ENCODE results near the gene APLP2.
A peak's percentile ranks its signal among the peaks of the same experiment; 100 is the strongest.
"Not testable (repeated sequence)": the region's sequence is repeated elsewhere in the genome, so short reads cannot be mapped to it uniquely, and the experiment has no call there.

The APLP2 gene

GRCh38 chr11:130069659-130070108, at the start of gene APLP2:
TSS of gene APLP2 (plus strand) at chr11:130069894. CDS start at chr11:130069978, 84 bp downstream.
- peak; percentile 95 to 97 for DNase-seq

- DNase-seq: no peak
Measured at GRCh38 chr11:130020323-130020722, 49.4 kb upstream of the APLP2 start.

- not testable (repeated sequence) for DNase-seq
Measured at GRCh38 chr11:130021606-130022005, 48.1 kb upstream of the APLP2 start.

- no peak for DNase-seq
Measured at GRCh38 chr11:130022799-130023198, 46.9 kb upstream of the APLP2 start.

- no peak for DNase-seq
Measured at GRCh38 chr11:130023204-130023603, 46.5 kb upstream of the APLP2 start.

- no peak for DNase-seq
Measured at GRCh38 chr11:130024361-130024760, 45.3 kb upstream of the APLP2 start.

GRCh38 chr11:130025371-130025770, 44.3 kb upstream of the APLP2 start:
- no peak for DNase-seq

- DNase-seq: no peak
Measured at GRCh38 chr11:130029137-130029536, 40.6 kb upstream of the APLP2 start.

- no peak for DNase-seq
Measured at GRCh38 chr11:130031056-130031455, 38.6 kb upstream of the APLP2 start.

- DNase-seq: no peak
Measured at GRCh38 chr11:130031945-130032344, 37.7 kb upstream of the APLP2 start.

- DNase-seq: no peak
Measured at GRCh38 chr11:130032931-130033330, 36.8 kb upstream of the APLP2 start.

GRCh38 chr11:130034236-130034635, 35.5 kb upstream of the APLP2 start:
- DNase-seq: no peak

GRCh38 chr11:130037058-130037457, 32.6 kb upstream of the APLP2 start:
- no peak for DNase-seq

- no peak for DNase-seq
Measured at GRCh38 chr11:130037881-130038585, 31.7 kb upstream of the APLP2 start.

GRCh38 chr11:130040281-130040940, 29.3 kb upstream of the APLP2 start:
- no peak for DNase-seq

GRCh38 chr11:130042093-130042591, 27.6 kb upstream of the APLP2 start:
- no peak for DNase-seq

- no peak for DNase-seq
Measured at GRCh38 chr11:130043575-130043974, 26.1 kb upstream of the APLP2 start.

GRCh38 chr11:130047141-130047540, 22.6 kb upstream of the APLP2 start:
- DNase-seq: no peak

GRCh38 chr11:130049328-130049771, 20.3 kb upstream of the APLP2 start:
- DNase-seq: no peak

GRCh38 chr11:130050257-130050656, 19.4 kb upstream of the APLP2 start:
- no peak for DNase-seq

- DNase-seq: no peak
Measured at GRCh38 chr11:130051082-130051481, 18.6 kb upstream of the APLP2 start.

- no peak for DNase-seq
Measured at GRCh38 chr11:130052567-130052966, 17.1 kb upstream of the APLP2 start.

GRCh38 chr11:130054966-130055365, 14.7 kb upstream of the APLP2 start:
- no peak for DNase-seq

GRCh38 chr11:130055617-130056016, 14.1 kb upstream of the APLP2 start:
- no peak for DNase-seq

Data from NCI-H1930 (cell line).